ENCODE results near the gene CNIH3.

CNIH3 gene

DNA sequence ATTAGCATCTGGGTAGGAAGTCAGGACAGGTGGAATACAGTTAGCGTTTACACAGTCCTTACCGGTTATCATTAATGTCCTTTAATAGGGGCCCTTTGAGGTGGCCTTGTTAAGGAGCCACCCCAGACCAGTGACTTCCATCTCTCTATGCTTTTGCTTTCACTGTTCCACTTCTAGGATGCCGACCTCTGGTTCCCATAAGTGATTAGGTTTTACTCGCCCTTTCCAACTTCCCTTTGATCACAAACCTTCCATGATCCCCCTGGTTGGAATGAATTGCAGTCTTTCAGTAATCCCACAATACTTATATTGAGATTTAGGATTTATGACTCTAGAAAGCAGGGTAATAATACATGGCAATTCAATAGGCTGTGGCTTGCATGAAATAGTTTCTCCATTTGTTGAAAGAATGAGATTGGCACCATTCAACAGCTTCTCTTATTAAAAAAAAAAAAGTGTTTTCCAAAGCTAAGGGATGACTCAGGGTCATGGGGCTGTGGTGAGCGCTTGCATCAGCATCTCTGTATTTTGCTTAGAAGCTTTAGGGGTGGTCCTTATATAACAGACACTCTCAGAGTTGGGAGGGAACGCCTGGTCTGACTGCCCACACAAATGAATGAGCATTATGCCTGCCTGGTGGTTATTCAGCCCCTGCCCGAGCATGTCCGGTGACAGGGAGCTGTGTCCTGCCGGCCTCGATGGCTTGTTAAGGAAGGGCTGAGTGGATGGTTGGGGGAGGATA is 110.5 kb downstream of the CNIH3 start:
- no peak for DNase-seq

DNA sequence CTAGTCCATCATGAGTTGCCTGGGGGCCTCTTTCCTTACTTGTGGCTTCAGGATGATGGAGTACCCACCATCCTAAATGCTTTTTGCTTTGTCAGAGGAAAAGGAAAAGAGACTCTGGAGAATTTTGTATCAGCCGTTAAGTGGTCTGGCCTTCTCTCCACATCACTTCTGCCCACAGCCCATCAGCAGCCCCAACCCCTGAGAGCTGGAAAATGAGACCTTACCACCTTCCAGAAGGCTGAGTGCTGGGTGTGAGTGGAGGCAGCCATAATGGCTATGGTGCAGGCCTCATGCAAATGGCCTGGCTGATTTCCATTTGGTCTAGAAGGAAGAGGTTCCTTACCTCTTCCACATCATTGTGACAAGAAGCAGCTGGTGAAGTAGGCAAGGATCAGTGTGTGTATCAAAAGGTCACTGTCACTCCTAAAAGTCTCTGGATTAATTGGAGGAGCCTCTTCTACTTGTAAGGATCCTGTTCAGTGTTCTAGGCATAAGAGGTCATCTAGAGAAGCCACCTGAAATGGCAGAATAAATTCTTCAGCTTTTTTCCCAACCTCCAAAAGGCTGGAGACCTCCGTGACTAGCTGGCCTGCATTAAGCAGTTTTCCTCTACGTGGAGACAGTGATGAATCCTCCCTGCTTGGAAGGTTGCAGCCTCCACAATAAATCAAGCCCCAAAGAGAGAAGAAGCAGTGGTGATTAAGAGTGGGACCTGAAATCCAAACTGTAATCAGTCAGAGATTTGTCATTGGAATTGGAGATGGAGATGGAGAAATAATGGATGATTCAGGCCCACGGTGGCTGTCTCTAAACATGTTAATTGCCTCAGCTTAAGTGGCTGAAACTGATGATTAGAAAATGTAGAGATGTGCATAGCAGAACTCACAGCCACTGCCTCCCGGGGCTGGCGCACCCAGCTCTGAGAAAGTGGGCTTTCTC is 111.5 kb downstream of the CNIH3 start:
- no peak for DNase-seq

DNA sequence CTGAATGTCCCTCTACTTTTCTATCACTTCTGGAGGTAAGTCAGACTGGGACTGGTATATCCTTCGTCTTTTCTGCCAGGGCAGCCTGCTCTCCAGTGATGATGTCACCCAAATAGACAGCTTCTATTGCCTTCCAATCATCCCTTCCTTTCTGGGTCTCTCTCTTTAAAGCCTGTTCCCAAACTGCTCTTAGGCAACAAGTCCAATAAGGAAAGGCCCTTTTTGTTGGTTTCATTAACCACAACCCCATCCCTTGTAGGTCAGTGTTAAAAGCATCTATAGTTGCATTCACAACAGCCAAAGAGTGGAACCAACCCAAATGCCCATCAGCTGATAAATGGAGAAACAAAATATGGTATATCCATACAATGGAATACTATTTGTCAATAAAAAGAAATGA is 114.4 kb downstream of the CNIH3 start:
- no peak for DNase-seq

DNA sequence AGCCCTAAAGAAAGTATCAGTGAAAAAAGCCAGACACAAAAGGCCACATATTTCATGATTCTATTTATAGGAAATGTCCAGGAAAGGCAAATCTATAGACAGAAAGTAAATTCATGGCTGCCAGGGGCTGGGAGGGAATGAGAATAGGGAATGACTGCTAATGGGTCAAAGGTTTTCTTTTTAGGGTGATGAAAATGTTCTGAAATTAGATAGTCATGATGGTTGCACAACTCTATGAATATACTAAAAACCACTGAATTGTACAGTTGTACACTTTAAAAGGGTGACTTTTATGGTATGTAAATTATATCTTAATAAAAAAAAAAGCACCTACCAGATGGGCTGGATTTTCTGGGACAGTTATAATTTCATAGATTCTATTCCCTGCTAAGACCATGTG is 114.8 kb downstream of the CNIH3 start:
- DNase-seq = no peak

DNA sequence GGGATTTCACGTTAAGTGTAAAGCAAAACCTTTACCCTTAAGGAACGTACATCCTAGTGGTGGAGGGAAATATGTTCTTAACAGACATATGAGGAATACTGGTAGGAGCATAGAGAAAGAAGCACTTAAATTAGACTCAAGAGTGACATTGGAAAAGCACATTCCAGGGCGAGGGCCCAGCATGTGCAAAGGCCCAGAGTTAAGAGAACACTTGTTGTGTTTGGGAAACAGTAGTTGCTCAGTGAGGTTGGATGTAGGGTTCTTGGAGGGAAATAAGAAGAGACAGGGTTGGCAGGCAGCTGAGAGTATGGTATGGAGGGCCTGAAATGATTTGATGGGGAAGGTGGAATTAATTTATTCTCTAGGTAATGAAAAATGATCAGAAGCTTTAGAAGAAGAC is 115.5 kb downstream of the CNIH3 start:
- DNase-seq = no peak

DNA sequence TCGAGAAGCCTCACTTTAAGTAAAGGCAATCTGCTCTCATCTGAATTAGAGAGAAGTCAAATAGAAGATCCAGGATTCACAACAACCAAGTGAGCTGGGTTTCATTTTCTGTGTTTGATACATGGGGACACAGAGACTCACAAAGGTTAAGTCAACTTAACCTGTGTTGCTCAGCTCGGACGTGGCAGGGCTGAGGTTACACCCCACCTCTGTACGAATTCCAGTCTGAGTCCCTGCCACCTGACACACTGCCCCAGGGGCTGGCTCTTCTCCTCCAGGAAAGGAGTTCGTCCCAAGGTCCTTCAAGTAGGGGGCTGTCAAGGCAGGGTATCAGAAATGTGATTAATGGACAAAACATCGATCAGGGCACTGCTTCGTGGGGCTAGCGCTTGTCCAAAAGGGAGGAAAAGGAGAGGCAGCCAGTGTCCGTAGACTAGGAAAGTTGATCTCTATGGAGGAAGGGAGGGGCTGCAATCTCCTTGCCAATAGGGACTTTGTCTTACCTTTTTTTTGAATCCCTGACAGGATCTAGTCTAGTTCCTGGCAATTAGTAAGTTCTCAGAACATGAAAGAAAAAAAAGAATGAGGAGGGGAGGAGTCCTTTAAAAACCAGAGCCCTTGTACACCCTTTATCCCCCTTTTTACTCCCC is 116.4 kb downstream of the CNIH3 start:
- DNase-seq = no peak

DNA sequence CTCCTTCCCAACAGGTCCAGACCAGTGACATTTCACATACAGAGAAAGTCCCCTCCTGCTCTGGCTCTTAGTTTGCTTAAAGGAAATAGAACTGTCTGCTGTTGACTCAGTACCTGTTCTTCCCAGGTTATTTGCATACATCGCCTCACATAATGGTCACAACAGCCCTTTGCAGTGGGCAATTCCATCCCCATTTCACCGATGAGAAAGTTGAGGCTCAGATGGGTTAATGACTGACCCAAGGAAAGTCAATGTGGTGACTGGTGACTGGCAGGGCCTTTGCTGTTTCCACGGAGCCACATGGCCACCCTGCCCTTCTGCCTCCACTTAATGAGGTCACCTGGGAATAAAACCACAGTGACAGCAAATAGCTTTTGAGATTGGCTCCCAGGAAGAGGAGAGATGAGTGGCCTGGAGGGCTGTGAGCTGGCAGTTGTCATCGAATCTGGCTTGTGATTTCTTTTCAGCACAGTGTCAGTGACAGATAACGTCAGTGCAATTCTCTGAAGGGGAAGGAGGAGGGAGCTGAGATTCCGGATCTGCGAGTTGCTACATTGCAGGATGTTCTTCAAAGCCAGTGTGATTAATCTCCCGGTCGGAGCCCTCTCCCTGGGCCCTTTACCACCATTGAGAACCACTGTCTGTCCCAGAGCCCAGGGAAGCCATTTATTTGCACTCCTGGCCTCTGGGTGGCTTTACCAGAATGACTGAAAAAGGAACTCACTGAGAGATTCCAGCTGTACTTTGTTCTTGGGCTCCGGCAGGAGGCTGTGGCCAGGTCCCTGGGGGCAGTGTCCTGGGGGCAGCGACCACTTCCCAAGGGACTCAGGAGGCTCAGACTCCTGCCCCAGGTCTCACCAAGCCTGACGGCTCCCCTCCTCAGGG is 117.2 kb downstream of the CNIH3 start:
- DNase-seq = no peak

DNA sequence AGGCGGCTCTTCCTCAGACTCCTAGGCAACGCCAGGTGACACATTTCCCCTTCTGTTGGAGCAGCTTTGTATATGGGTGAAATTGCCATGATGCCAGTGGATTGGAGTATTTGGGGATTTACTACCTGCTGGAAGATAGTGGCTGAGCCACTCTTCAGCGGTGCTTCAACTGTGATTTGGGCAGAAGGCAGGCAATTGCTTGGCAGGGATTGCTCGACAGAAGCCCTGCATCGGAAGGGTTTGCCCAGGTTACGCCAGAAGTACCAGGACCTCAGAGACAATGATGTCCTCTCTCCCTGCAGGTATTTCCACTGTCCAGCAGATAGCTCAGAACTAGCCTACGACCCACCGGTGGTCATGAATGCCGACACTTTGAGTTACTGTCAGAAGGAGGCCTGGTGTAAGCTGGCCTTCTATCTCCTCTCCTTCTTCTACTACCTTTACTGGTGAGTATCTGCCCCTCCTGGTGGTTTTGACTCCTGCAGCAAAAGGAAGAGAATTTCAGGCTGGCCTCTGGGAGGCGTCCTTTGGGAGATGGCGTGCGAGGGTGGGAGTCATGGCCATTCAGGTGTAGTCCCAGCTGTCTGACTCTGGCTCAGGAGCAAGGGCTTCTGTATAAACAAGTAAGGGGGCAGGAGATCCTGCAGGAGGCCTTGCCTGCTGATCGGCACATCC is 118.3 kb downstream of the CNIH3 start:
- DNase-seq = no peak

DNA sequence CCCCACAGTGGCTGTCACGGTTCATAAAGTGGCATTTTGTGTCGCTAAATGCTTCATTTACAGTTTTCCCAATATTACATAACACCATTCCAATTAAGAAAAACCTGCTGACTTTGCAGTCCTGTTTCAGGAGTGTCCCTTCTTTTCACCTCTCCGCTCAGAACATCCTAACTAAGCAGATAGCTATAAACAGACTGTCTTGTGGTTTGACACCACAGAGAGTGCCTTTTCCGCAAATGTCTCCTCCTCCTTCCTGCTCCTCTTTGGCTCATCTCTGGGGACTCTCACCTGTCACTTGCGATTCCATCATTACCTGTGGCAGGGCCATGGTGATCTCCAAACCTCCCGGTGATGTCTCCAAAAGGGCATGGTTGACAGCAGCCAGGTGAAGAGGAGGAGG is 119.0 kb downstream of the CNIH3 start:
- no peak for DNase-seq

DNA sequence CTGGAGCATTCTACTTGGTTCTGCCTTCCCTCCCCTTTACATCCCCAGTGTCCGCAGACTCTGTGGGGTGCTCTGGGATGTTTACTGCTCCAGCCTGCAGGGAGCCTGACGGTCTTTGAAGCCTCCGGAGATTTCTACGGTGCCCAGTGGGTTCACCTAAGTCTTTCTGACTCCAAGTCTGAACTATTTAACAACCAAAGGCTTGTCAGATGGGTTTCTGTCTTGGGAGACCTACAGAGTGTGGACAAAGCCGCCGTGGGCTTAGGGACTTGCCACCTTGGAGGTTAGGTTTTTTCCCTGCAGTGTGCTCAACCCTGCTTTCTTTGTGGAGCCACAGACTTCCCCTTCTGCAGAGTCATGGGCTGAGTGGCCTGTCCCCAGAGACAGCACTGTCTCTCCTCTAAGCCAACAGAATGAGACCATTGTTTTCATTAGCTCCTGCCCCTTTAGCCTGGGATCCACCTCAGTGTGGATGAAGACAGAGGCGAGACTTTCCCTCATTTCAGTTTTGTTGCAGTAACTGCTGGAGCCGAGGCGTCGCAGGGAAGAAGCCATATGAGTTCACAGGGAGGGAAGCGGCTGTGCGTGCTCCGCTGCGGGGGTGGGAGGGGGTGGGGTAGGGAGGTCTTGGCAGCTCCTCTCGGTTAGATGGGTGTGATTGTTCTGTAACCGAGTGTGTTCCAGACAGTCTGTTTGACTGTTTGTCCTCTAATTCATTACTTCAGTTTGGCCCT is 120.7 kb downstream of the CNIH3 start:
- no peak for DNase-seq

DNA sequence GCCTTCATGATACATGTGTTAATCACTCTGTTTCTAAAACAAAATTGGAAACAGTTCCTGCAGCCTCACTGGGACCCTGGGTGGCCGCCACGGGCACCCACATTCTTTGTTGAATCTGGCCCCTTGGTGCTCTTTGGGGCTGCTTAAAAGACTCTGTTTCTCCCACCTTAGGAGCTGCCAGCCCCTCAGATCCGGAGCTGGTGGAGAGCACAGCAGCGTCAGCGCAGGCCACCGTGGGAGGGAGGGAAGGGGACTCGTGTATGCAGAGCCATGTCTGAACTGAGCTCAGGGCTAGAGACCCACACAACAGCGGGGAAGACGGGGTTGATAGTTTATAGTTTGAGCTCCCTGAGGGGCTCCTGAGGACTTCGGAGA is 121.2 kb downstream of the CNIH3 start:
- no peak for DNase-seq

DNA sequence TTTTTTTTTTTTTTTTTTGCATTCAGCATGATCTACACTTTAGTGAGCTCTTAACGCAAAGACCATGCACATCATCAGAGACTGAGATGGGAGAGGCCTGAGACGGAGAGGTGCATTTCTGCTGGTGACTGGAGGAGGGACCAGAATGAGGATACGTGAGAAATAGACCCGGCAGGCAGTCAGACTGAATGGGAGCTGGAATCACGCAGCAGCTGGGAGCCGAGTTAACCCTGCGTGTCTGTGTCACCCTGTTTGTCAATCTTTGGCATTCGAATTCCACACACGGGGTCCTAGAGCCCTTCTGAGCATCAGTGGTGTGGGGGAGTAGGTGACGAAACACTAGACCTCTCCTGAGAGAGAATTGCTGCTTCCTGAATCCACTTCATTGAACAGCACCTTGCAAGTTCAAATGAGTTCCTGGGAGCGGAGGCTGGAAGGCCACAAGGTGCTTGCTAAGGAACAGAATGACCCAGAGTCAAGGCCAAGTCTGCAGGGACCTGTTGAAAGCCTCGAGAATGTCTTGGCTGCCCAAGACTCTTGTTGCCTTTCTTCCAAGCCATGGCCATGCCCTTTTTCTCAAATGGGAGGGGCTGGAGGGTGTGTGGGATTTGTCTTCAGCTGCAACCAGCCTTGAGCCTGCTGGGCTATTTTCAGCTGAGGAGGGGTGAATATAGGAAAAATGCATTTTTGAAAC is 123.3 kb downstream of the CNIH3 start:
- no peak for DNase-seq

DNA sequence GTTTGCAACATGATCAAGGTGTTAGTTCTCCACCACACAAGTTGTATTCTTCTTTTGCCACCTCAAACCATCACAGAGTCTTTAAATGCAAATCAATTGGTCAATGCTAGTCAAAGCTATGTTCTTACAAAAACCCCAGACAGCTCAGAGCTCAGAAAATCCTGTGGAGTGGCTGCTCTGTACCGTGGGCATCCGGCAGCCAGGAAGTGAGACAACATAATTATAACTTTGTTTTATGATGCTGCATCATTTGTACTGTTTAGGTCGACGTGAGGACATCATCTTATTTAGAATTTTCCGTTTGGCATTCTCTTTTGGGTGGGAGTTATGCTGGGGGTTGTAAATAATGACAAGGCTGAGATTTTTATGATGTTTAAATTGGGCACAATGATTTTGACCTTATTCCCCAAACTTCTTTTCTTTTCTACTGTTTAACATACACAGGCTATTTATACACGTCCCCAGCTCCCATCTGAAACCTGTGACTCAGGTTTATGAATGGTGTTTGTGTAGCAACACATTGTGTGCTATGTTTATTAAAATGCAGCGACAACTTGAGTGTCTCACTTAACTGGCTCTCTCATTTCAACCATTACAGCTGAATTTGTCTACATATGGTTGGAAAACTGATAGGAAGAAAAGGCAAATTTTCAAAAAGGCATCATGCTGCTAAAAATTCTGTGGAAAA is 124.0 kb downstream of the CNIH3 start:
- no peak for DNase-seq

DNA sequence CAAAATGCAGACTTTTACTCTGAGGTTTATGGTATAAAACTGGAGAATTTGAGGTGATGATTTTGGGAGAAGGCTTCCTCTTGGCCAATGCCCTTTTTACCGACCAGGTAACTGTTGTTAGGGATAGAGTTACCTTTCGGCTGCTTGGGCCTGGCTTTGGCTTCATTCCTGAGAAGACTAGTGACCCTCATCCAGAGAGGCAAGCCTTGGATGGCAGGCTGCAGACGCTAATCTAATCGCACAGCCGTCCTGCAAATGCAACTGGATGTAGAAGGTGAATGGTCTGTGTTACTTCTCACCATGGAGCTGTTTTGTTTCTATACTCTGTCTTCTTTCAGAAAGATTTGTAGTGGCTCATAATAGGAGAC is 124.6 kb downstream of the CNIH3 start:
- no peak for DNase-seq

DNA sequence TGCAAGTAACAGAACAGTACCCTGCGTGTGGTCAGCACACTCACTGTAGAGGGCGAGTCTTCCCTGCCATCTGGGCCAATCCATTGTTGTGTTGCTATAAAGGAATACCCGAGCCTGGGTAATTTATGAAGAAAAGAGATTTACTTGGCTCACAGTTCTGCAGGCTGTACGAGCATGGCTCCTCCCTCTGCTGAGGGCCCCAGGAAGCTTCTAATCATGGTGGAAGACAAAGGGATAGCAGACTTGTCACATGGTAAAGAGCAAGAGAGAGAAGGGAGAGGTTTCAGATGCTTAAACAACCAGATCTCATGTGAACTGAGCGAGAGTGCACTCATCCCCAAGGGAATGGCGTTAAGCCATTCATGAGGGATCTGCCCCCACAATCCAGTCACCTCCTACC is 126.2 kb downstream of the CNIH3 start:
- no peak for DNase-seq

DNA sequence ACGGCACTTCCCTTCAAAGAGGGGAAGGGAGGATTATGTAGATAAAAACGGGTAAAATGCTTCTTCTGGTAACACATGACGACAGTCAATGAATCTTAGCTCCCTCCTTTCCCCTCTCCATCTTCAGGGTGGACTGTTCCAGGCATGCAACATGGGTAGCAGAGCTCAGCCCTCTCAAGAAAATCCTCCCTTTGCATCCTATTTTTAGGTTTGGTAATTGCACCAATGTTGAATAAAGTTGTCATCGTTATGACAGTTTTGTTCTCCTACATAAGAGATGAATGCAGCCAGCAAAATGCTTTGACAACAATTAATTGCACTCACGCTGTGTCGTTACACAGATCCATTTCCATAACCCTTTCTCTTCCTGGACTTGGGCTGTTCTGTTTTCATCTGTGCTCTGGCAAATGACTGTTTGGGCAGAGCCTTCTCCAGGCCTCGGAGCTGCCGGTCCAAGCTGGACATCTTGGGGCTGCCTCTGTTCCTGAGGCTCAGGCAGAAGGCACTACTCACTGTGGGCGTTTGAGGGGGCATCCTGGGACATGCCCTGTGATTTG is 127.6 kb downstream of the CNIH3 start:
- no peak for DNase-seq

DNA sequence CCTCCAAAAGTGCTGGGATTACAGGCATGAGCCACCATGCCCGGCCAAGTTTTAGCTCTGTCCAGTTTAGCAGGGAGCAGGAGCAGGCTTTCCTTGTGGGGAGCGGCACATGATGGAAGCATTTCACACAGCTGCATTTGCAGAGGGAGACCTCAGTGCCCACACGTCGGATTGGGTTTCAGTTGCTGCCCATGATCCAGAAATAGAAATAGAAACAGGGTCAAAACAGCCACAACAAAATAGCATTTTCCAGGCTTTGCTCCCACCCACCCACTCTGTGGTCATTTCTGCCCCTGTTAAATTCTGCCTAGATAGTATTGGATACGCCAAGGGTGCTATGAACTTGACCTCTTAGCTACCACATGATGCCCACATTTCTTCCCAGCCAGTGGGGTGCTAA is 128.4 kb downstream of the CNIH3 start:
- no peak for DNase-seq

DNA sequence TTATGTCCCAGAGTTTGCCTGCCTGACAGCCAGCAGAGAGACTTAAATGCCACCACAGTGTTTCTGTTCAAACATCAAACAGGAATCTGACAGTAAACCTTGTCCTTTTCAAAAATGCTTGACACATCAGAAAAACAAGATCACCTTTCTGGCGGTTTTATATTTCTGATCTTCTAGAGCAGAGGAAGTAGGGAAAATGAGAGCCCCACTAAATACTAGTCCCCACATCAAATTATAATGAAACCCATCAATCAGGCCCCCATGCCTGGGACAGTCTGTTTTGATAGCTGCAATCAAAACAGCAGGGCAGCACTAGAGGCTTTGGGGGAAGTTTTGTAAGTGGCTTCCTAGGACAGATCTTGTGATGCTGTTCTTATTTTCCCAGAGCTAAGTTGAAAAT is 129.3 kb downstream of the CNIH3 start:
- no peak for DNase-seq

DNA sequence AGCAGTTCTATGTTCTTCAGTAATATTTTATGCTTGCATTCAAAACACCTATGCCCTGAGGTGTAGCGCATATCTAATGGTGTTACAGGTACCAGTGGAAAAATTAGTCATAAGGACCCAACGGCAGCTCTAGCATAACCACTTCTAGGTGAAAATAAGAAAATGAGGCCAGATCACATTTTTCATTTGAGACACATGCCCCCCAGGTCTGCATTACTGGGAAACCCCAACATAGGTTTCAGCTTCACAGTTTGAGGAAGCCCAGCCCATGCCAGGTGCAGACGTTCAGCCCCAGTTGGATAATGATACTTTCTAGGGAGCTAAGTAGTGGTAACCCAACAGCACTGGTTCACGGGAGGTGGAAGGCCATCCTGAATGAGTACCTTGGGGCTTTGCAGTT is 129.8 kb downstream of the CNIH3 start:
- no peak for DNase-seq

DNA sequence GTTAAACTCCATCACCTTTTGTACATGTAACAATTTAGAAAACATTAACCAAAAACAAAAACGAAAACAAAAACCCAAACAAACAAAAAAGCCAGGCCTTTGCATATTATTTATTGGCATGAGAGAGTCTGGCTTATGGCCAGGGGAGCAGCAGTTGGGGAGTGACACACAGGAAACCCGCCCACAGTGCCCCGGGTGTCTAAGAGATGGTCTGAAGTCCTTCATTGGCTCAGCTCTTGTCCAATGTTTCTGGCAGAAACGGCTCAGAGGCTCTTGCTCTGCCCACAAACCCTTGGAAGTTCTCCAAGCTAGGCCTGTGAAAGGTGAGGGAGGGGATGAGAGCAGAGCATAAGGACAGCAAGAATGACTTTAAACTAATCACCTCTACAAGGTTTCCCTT is 131.5 kb downstream of the CNIH3 start:
- no peak for DNase-seq
